Stimulated activated CD8-positive, alpha-beta memory T cell treated with anti-CD3 and anti-CD28 coated beads, Interleukin-12 subunit alpha, Interleukin-12 subunit beta, amount 100 ng/mL, for 4 hours (primary cell): ENCODE data around the gene AMFR.
A peak's percentile ranks its signal among the peaks of the same experiment; 100 is the strongest.

ENCODE experiments used
- DNase-seq: peaks from one replicate; pipeline ENCODE4 v3.0.0-alpha.2; 2020; ENCODE audit warnings: low read depth

Gene AMFR

DNA sequence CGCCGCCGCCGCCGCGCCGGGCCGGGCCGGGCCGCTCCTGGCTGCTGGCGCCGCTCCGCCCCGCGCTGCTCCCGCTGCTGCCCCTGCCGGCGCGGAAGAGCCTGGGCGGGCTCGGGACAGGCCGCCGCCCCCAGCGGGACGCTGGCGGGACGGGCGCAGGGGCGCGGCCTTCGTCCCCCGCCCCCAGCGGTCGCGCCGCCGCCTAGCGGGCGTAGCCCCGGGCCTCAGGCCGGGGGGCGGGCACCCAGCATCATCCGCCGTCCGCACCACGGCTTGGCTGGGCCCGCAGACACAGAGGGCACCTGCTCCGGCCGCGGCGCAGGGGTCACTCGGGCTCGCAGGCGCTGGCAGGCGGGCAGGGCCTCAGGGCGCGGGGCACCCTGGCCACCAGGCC, at the start of gene AMFR:
Gene AMFR, minus strand, starts transcription at position 107 of the 394 bp plus-strand sequence. CDS start 218 bp downstream, outside the sequence.
- DNase-seq: peak; percentile 57

DNA sequence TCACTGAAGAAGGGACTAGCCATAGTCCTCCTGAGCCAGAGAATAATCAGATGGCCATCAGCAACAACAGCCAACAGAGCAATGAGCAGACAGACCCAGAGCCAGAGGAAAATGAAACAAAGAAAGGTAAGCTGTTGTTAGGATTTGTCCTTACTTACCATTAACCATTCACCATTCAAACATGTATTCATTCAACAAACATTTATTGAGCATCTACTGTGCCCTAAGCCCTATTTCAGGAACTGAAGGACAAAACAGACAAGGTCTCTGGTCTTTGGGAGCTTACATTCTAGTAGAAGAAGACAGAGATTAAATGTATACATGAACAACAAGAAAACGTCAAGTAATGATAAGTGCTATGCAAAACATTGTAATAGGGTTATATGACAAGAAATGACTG, 45.3 kb upstream of the AMFR start:
- no peak for DNase-seq

DNA sequence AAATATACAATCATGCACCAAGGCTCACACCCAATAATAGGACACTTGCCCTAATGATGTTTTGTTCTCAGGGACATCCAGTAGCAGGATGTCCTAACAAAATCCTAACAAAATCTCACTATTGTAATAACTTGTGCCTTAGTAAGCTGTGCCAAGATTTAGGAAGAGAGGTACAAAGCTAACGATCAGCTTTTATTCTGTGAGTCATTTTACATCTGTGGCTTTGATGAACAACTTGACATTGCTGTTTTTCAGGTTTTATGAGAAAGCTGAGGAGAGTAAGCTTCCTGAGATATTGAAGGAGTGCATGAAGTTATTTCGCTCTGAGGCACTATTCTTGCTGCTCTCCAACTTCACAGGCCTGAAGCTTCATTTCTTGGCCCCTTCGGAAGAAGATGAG, 44.9 kb upstream of the AMFR start:
- no peak for DNase-seq

DNA sequence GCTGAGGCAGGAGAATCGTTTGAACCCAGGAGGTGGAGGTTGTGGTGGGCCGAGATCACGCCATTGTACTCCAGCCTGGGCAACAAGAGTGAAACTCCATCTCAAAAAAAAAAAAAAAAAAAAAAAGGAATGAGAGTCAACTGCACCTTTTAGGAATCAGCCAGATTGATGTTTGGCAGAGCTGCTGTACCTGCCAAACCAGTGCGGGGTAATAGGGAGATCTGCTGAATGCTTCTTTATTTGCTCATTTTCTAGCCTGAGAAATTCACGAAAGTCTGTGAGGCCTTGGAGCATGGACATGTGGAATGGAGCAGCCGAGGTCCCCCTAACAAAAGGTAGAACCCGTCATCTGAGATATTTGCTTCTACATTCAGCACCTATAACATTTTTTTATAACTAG, 44.4 kb upstream of the AMFR start:
- DNase-seq: no peak

DNA sequence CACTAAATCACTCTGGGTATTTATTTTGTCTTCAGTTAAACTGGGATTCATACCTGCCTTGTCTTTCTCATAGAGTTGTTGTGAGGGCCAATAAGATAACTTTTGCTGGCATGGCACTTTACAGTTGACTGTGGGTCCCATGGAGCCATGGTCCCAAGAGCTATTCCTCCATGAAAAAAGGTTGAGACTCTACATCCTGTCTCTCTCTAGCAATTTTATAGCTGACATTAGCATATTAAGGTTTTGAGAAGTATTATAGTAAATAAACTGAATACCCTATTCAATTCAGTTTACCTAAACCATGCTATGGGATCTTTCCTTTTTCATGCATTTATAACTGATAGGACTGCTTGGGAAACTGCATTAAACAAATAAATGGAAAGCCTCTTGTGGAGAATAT, 43.5 kb upstream of the AMFR start:
- no peak for DNase-seq

DNA sequence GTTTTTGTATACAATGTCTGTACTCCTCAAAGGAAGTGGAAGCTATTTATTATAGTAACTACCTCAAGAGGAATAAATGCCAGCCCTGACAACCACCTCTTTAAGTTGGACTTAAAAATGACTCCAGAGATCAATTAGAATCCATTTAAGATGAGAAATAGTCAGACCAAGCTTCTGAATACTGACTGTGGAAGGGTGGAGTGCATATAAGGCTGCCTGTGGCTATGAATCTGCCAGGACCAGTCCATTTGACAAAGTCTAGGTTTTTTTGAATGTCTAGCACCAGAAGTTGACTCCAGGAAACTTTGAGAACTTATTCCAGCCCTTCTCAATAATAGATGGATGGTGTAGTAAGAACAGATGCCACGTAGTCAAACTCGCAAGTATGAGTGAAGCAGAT, 41.0 kb upstream of the AMFR start:
- DNase-seq: no peak

DNA sequence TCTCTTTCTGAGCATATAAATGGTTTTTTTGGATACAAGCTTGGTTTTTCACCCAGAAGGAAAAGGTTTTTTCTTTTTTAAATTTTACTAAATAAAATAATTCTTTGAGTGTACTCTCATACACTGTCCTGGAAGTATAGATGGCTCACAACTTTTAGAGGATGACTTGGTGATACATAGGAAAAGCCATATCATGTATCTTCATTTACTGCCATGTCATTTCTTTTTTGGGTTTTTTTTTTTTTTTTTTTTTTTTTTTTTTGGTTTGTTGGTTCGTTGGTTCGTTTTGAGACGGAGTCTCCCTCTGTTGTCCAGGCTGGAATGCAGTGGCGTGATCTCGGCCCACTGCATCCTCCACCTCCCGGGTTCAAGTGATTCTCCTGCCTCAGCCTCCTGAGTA, 37.8 kb upstream of the AMFR start:
- no peak for DNase-seq

DNA sequence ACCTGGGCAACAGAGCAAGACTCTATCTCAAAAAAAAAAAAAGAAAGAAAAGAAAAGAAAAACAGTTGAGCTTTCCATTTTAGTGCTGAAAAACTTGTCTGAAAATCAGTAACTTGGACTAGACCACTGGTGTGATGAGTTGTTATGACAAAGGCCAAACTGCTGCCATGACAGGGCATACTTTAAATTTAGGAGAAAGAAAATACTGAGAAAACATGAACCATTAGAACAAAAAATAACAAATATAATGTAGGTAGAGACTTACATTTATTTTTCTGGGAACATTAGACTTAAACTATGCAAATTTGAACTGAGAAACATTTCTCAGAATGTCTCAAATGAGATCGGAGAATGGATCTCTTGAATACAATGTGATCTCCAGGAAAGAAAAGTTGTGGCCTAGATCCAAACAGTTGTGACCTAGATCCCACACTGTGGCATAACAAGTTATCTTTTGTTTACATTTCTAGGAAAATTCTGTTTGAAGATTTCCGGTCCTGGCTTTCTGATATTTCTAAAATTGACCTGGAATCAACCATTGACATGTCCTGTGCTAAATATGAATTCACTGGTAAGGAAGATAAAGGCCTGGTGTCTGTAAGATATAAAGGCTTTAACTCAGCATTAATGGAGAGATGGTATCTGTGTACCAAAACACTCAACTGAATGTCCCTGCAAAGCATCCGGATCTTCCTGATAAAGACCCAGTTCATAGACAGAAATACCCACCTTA, 36.9 kb upstream of the AMFR start:
- no peak for DNase-seq

DNA sequence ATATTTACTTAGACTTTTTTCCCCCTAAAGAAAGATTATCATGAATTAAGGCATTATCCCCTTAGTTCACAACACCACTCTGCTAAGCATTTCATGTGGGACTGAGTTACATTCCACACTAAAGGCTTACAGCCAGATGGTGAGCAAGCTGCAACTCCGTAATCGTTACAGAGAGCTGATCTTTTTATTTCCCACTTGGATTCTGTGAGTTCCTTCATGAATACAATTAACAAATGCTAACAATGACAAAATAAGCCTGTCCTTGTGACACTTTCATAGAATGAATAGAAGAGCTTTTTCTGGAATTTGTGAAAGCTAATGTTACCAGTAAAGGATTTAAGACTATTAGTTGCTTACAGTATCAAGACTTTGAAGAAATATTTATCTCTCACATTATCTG, 34.8 kb upstream of the AMFR start:
- no peak for DNase-seq

DNA sequence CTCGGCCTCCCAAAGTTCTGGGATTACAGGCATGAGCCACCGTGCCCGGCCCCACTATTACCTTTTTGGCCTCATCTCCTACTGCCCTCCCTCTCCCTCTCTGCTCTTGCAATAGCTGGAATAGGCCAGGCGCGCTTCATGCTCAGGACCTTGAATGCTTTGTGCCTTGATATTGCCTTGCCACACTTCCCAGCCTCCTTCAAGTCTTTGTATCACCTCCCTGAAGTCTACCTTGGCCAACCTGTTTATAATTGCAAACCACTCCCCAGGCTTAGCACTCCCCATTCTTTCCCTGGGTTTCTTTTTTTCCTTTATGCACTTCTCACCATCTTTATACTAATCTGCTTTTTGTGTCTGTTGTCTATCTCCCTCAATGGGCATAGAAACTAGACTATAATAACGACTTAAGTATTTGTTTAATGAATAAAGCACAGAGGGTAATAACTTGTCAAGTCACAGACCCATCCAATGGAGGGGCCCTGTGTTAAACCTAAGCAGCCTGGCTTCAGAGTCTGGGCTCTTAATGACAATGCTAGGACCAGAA, 32.7 kb upstream of the AMFR start:
- no peak for DNase-seq

DNA sequence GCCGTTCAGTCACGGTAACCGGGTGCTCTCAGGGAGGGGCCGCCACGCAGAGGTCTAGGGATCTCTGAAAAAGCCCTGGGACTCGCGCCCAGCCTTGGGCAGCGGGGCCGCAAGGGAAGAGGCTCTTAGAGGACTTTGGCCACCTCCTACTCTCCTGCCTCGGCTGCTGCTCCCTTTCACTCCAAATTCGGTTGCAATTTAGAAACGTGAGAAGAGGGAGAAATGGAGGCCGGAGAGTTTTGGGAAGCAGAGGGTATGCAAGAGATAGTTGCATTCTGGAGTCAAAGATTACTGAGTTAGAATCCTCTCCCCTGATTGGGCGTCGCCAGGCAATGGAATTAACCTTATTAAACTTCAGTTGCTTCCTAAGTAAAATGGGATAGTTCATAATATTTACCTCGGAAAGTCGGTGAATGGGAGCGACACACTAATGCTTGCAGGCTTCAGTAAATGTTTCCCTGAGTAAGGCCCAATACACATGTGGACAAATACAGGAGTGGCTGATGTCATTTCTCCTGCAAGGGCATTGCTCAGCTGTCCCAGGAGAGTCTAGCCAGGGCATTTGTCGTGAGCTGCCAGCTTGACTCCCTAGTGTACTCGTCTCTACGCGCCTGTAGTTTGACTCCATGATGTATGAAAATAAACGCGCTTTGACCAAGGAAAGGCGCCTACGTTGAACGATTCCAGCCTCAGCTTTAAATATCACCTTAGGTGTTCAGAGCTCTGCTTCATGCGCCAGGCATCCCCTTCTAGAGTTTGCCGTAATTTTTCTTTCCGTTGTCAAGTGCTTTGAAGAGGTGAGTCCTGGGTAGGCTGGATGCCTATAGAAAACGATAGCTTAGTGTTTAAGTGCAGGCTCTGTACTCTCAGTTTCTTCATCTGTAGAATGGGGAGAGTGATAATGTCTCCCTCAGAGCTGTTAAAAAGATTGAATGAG, 26.7 kb upstream of the AMFR start:
- no peak for DNase-seq

DNA sequence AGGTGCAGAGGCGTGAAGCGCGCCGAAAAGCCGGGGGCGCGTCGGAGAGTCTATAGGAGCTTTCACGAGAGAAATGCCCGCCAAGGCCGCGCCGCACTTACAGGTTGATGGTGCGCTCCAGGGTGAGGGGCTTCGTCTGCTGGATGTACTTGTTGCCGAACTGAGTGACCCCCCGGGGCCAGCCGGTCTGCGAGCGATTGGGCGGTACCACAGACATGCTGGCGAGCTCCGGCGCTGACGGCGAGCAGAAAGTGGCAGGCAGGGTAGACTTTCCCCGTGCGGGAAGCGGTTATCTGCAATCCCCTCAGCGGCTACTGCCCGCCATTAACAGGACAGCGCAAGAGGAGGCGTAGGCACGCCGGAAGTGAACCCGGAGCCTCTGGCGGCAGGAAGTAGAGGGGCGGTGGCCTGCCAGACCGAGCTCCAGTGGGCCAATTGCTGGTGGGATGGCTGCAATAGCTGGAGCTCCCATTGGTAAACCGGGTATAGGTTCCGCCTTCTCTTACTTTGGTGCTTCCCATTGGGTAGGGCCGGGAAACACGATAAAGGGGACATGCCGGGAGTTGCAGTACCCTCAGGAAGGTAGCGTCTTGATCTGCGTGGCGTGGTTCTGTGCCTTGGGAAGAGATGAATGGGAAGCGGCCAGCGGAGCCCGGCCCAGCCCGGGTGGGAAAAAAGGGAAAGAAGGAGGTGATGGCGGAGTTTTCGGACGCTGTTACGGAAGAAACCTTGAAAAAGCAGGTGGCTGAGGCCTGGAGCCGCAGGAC, 25.8 kb upstream of the AMFR start, which contains the start of the genes NUDT21 and OGFOD1:
Gene NUDT21, minus strand, starts transcription at position 347 of the 767 bp plus-strand sequence. Its CDS starts 130 bp downstream, at position 217.
Gene OGFOD1, plus strand, starts transcription at position 569 of the 767 bp plus-strand sequence. Its CDS starts 59 bp downstream, at position 628.
- DNase-seq: peak; percentile 83

DNA sequence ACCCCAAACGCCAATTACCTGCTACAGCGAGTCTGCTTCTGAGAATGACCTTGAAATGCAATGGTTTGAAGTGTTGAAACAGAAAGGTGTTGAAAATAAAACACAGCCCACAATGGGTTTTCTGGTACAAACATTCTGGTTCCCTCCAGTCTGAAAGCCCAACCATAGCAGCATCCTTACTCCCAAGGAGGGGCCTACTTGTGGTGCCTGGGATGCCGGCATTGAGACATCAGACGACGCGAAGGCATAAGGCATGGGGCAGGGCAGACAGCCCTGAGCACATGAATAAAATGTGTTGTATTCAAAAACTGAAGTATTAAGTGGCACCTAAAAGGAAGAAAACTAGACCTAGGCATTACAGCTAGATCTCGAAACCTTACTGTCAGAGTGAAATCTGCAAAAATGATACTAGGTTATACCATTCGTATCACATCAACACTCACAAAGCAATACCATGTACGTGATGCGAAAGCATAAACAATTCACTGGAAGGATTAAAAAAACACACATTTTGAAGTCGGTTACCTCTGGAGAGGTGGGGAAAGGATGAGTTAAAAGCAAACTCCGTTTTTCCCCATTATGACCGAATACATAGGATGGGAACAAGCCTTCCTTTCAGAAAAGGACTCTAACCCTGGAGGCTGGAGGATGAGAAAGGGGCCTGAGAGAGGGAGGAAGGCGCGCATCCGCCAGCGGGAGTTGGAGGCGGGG, 25.1 kb upstream of the AMFR start:
- no peak for DNase-seq

DNA sequence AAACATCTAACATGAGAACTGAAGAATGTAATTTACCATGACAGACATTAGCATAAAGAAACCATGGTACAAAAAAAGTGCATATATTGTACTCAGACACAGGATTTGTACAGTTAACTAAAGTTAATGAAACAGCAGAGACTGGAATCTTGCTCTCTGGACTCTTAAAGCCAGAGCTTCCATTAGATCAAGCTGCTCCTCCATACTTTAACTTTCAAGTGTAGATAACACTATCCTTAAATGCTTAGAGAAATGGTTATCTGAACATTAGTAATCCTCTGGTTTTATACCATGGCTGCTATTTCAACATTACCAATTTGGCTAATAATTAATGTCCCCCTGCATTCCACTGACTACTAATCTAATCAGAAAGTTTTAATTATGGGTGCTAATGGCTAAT, 22.7 kb upstream of the AMFR start:
- no peak for DNase-seq

DNA sequence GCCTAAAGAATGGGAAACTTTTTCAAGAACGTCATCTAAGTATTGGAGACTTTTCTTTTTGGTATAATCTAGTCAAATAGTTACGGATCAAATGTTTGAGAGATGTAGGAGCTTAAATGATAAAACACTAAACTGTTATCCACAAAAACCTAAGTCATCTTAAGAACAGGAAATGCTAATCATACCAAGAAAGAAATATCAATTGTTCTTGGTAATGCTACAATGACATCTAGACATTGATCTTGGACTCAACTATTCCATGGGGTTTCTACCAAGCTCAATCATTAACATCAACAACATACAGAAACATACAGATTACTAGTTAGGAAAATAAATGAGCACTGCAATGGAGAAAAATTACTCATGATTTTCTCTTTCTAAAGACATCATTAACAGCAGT, 21.9 kb upstream of the AMFR start:
- DNase-seq: no peak

DNA sequence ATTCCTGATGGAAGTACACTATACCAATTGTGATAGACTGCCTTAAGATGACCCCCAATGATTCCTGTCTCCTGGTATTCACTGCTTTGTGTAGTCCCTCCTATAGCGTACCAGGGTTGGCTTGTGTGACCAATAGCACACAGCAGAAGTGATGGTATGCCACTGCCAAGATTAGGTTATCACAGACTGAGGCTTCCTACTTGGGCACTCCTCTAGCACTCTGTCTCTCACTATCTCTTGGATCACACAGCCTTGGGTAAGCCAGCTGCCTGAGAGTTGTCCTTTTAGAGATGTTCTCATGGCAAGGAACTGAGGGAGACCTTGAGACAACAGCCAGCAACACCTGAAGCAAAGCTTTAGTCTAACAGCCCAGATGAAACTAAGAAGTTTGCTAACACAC, 12.7 kb upstream of the AMFR start:
- no peak for DNase-seq

DNA sequence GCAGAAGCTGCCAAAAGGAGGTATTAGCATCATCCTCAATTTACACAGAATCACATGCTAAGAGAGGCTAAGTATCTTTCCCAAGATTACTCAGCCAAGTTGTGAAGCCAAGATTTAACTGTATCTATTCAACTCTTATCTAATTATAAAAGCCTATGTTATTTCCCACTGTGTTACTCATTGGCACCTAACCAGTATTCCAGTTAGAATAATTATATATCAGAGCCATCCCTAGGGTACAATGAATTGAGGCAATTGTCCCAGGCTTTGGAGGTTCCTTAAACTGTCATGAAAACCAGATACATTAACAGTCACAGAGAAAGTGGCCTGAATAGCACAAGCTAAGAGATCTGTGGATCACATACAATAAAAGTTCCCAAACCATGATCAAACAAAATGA, 10.9 kb upstream of the AMFR start:
- DNase-seq: no peak

DNA sequence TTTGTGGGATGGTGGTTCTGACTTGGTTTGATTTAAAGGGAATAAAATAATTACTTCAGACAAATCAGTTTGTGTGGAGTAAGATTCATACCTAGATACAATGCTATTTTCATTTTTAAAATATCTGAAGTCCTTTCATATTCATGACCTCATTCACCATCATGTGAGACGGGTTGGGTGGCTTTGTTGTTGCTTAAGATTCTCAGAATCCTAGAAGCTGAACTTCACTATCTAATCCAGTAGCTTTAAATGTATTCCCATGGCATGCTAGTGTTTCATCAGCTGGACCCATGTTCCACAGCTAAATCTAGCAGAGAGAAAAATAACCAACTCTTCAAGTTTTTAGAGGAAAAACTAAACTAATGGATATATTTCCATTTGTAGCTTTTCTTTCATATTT, 2.7 kb upstream of the AMFR start:
- no peak for DNase-seq

DNA sequence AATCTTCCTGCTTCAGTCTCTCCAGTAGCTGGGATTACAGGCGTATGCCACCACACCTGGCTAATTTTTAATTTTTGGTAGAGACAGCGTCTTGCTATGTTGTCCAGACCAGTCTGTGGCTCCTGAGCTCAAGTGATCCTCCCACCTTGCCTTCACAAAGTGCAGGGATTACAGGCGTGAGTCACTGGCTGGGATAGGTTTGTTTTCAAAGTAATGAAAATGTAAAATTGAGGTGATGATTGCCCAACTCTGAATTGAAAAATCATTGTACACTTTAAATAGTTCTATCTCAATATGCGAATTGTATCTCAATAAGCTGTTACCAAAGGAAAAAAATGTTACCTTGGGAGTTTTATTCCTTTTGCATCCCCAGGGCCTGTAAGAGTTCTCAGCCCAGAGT, 1.2 kb upstream of the AMFR start:
- DNase-seq: no peak

DNA sequence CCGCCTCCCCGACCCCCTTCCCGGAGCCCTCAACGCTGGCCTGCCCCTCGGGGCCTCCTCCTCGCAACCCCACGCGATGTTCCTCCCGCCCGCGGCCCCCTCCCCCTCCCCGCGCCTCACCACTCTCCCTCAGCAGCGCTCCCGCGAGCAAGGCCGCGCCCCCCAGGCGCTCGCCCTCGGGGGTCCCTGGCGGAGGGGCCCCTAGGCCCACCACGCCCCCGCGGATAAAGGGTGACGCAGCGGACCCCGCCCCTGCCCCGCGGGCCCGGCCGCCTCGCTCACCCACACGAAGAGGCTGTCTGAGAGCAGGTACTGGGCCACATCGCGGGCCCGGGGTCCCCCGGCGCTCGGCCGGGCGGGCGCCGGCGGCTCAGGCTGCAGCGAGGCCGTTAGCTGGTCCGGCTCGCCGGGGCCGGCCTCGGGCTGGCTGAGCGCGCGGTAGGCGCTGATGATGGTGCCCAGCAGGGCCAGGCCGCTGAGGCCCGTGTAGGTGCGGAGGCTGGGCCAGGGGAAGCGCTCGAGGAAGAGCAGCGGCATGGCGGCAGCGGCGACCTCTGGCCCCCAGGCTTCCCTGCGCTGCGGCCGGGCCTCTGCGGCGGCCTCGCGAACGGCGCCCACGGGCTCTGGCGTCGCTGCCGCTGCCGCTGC, 430 bp downstream of the AMFR start:
- DNase-seq: peak; percentile 34

DNA sequence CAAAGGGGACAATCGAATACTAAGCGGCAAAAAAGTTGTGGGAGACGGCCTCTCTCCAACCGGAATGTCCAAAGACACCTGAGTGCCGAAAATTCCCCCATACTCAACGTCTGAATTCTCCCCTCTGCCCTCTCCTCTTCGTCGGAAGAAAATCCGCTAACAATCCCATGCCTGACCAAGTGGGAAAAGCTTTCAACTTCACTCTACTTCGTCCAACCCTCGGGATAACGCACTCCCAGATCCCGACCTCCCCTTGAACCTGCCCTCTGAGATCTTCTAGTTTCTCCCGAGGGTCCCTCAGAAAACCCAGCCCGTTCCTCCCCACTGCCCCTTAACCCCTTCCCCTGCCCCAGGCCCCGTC, 961 bp downstream of the AMFR start:
- DNase-seq: no peak
